IMR-90 (cell line): ENCODE data around the gene CDH13. TPM values are rescaled to one million over a fixed set of nuclear protein-coding genes. Genes with fewer than 3 reads are reported as not detected.

Experiments used
- ATAC-seq: fragments of 200-7000 bp; cut with Tn5 transposase; 2 replicates; pipeline ENCODE4 v1.9.1; 2020; ENCODE audit warnings: low read depth, mild to moderate bottlenecking, moderate library complexity
- BruUV-seq: library from RNA; stranded (reverse); fragments of 400-500 nt; replicated peaks from 2 replicates; lab custom pipeline; 2021; lab: Mats Ljungman, UMichigan
- CTCF ChIA-PET: fragments of 300-600 bp; formaldehyde crosslinking; extraction: SDS; loops from one replicate; lab custom pipeline; 2021; ENCODE audit warnings: antibody characterized with exemption; lab: Yijun Ruan, JAX
- POLR2A ChIA-PET: fragments of 300-600 bp; sonication (Branson Sonifier 250); formaldehyde crosslinking; loops from one replicate; lab custom pipeline; 2022; ENCODE audit warnings: antibody characterized with exemption; ENCODE audit not compliant: unreplicated experiment; lab: Charles Lee
- DNase-seq: peaks from one replicate; pipeline ENCODE4 v3.0.0; 2013
- H2AFZ ChIP-seq: replicated peaks from 2 replicates; pipeline ENCODE3; 2013; ENCODE audit warnings: low read length, mild to moderate bottlenecking; ENCODE audit not compliant: poor library complexity
- H2AK5ac ChIP-seq: 2 replicates; pipeline ENCODE4 v1.6.1; 2013; ENCODE audit warnings: low read depth, low read length, inconsistent platforms
- H2AK9ac ChIP-seq: replicated peaks from 2 replicates; pipeline ENCODE3; 2013; ENCODE audit warnings: mild to moderate bottlenecking, low read depth, low read length, moderate library complexity; ENCODE audit not compliant: poor library complexity
- H2BK120ac ChIP-seq: 2 replicates; pipeline ENCODE4 v1.6.1; 2013; ENCODE audit warnings: low read depth, low read length, inconsistent platforms
- H2BK15ac ChIP-seq: 3 replicates; pipeline ENCODE4 v1.6.1; 2013; ENCODE audit warnings: low read depth, low read length, inconsistent platforms
- H2BK20ac ChIP-seq: 2 replicates; pipeline ENCODE4 v1.6.1; 2013; ENCODE audit warnings: low read depth, mild to moderate bottlenecking, inconsistent platforms, low read length, moderate library complexity
- H2BK5ac ChIP-seq: 2 replicates; pipeline ENCODE4 v1.6.1; 2013; ENCODE audit warnings: mild to moderate bottlenecking, low read depth, low read length, inconsistent platforms; ENCODE audit not compliant: poor library complexity, severe bottlenecking
- H3K14ac ChIP-seq: replicated peaks from 2 replicates; pipeline ENCODE4 v1.6.1; 2013; ENCODE audit warnings: low read depth, low read length, inconsistent platforms
- H3K18ac ChIP-seq: 2 replicates; pipeline ENCODE4 v1.6.1; 2013; ENCODE audit warnings: low read depth, low read length, control low read depth
- H3K23ac ChIP-seq: 2 replicates; pipeline ENCODE4 v1.6.1; 2013; ENCODE audit warnings: low read depth, low read length, inconsistent platforms
- H3K27ac ChIP-seq: 2 replicates; pipeline ENCODE4 v1.5.1; 2013; ENCODE audit warnings: mild to moderate bottlenecking, control low read depth, low read length; ENCODE audit not compliant: insufficient read depth
- H3K27me3 ChIP-seq: 2 replicates; pipeline ENCODE4 v1.6.1; 2013; ENCODE audit warnings: low read length; ENCODE audit not compliant: control insufficient read depth, insufficient read depth
- H3K36me3 ChIP-seq: 2 replicates; pipeline ENCODE4 v1.6.1; 2013; ENCODE audit warnings: low read length, mixed read lengths; ENCODE audit not compliant: control insufficient read depth, insufficient read depth
- H3K4ac ChIP-seq: 2 replicates; pipeline ENCODE4 v1.6.1; 2013; ENCODE audit warnings: low read depth, low read length, inconsistent platforms
- H3K4me1 ChIP-seq: 2 replicates; pipeline ENCODE4 v1.6.1; 2013; ENCODE audit warnings: low read length, mixed read lengths; ENCODE audit not compliant: control insufficient read depth, insufficient read depth
- H3K4me2 ChIP-seq: 2 replicates; pipeline ENCODE4 v1.6.1; 2013; ENCODE audit warnings: low read depth, mild to moderate bottlenecking, control low read depth, low read length, moderate library complexity
- H3K4me3 ChIP-seq: 2 replicates; pipeline ENCODE4 v1.5.1; 2013; ENCODE audit warnings: low read depth, mild to moderate bottlenecking, control low read depth, low read length, moderate library complexity; ENCODE audit not compliant: insufficient read depth
- H3K56ac ChIP-seq: 2 replicates; pipeline ENCODE4 v1.6.1; 2013; ENCODE audit warnings: low read length, inconsistent platforms; ENCODE audit not compliant: insufficient read depth; ENCODE audit errors: extremely low read depth
- H3K79me1 ChIP-seq, 2 experiments: 2 replicates each; pipeline ENCODE4 v1.6.1; 2013; ENCODE audit warnings: low read length in 2 of 2, inconsistent platforms in 1 of 2, low read depth in 1 of 2
- H3K9ac ChIP-seq: 2 replicates; pipeline ENCODE4 v1.6.1; 2013; ENCODE audit warnings: low read depth, low read length, control low read depth
- H3K9me1 ChIP-seq: 2 replicates; pipeline ENCODE4 v1.6.1; 2013; ENCODE audit warnings: low read length, inconsistent platforms; ENCODE audit not compliant: insufficient read depth
- H3K9me3 ChIP-seq: 2 replicates; pipeline ENCODE4 v1.6.1; 2013; ENCODE audit warnings: low read length; ENCODE audit not compliant: control insufficient read depth, insufficient read depth
- H4K20me1 ChIP-seq: 2 replicates; pipeline ENCODE4 v1.6.1; 2013; ENCODE audit warnings: low read length, inconsistent platforms; ENCODE audit not compliant: insufficient read depth
- H4K5ac ChIP-seq: 2 replicates; pipeline ENCODE4 v1.6.1; 2013; ENCODE audit warnings: mild to moderate bottlenecking, low read depth, low read length, control low read depth
- H4K8ac ChIP-seq, 2 experiments: 2 replicates each; pipeline ENCODE4 v1.6.1; 2013; ENCODE audit warnings: low read depth in 2 of 2, low read length in 2 of 2, control low read depth in 1 of 2, inconsistent platforms in 1 of 2
- H4K91ac ChIP-seq: 2 replicates; pipeline ENCODE4 v1.6.1; 2013; ENCODE audit warnings: low read depth, low read length, inconsistent platforms; ENCODE audit not compliant: insufficient read depth
- MAFK ChIP-seq: IDR thresholded peaks from 2 replicates; pipeline ENCODE4 v1.6.1; 2012; ENCODE audit warnings: low read depth, low read length, improper control_type of control experiment
- MXI1 ChIP-seq: IDR thresholded peaks from 2 replicates; pipeline ENCODE4 v1.6.1; 2012; ENCODE audit warnings: low read depth, mild to moderate bottlenecking, low read length, moderate library complexity, borderline replicate concordance
- RCOR1 ChIP-seq: IDR thresholded peaks from 2 replicates; pipeline ENCODE4 v1.6.1; 2012; ENCODE audit warnings: mild to moderate bottlenecking, low read length, improper control_type of control experiment; ENCODE audit not compliant: insufficient replicate concordance
- RFX5 ChIP-seq: IDR thresholded peaks from 2 replicates; pipeline ENCODE4 v1.8.0; 2012; ENCODE audit warnings: low read depth, mild to moderate bottlenecking, low read length, moderate library complexity
- WGBS, 2 experiments: methylation state at CpG; one replicate each; pipeline versions ENCODE4 v1.1.5 to v1.1.7; 2013; ENCODE audit warnings: missing lambda C conversion rate in 2 of 2; ENCODE audit not compliant: insufficient read length in 1 of 2; ENCODE audit errors: extremely low coverage in 2 of 2; 5-methylcytosine and 5-hydroxymethylcytosine counted together
- dilution Hi-C: fragments of 300-500 bp; cut with HindIII; formaldehyde crosslinking; loops from one replicate; pipeline ENCODE4 v1.14.3; 2018; ENCODE audit warnings: low sequenced_read_pairs; ENCODE audit not compliant: unreplicated experiment
- in situ Hi-C: fragments of 300-500 bp; cut with MboI; formaldehyde crosslinking; loops from 3 replicates; pipeline ENCODE4 v1.14.3; 2019; ENCODE audit warnings: low sequenced_read_pairs, inconsistent platforms, mixed read lengths
- intact Hi-C: fragments of 100-400 bp; cut with micrococcal nuclease; formaldehyde crosslinking; loops from 2 replicates; pipeline ENCODE4 v1.10.0; 2022
- polyA plus RNA-seq, 3 experiments: library from polyadenylated mRNA; depleted of rRNA; stranded (reverse); fragments of >200 nt; gene quantifications; 2 replicates each; pipeline ENCODE4 v1.2.3, GENCODE V29; 2012; ENCODE audit warnings: low replicate concordance in 1 of 3
- total RNA-seq: library from RNA; depleted of rRNA; stranded (reverse); fragments of >200 nt; gene quantifications from 2 replicates; pipeline ENCODE4 v1.2.3, GENCODE V29; 2012

The CDH13 gene
- total and polyA plus RNA-seq, 2 of the 4 experiments (the other 2 are of a cell fraction): 61.6 to 74.7 TPM

- POLR2A ChIA-PET: no interaction called here
- no peak overlapping the region for H3K4me3 ChIP-seq
- H3K27ac ChIP-seq: no peak overlapping the region
- H2AFZ ChIP-seq: no peak overlapping the region
- H3K4me1 ChIP-seq: peaks cover 4% of the 10 kb centered on the region
- dilution Hi-C loops (no loop called here), intact Hi-C loops (loop anchor here (10.0 kb wide), 1 partner anchor 359 kb away; no protein-coding TSS in a partner anchor), in situ Hi-C loops (no loop called here)
- H3K14ac ChIP-seq: no peak overlapping the region
- H2BK120ac ChIP-seq: no peak overlapping the region
- H3K9ac ChIP-seq: no peak overlapping the region
- H2BK20ac ChIP-seq: no peak overlapping the region
- no peak overlapping the region for H4K91ac ChIP-seq
- BruUV-seq: no TSS peak
- no peak overlapping the region for H2BK5ac ChIP-seq
- H3K9me3 ChIP-seq: no peaks in the 10 kb centered on the region
- no CpG with 5 or more reads among the region's 5 CpGs for WGBS, 2 experiments
- no peak overlapping the region for H3K56ac ChIP-seq
- no peak overlapping the region for H3K18ac ChIP-seq
- no peaks in the 10 kb centered on the region for H3K36me3 ChIP-seq
- no peak overlapping the region for H4K8ac ChIP-seq
- no peak for DNase-seq
- ATAC-seq: no peak
- no peak overlapping the region for H3K4me2 ChIP-seq
- no peak overlapping the region for H2AK9ac ChIP-seq
- no peak overlapping the region for H3K4ac ChIP-seq
- H3K27me3 ChIP-seq: no peaks in the 10 kb centered on the region
- CTCF ChIA-PET: no interaction called here
- H2AK5ac ChIP-seq: no peak overlapping the region
- peaks cover 13 to 27% of the 10 kb centered on the region in 2 experiments; a peak in 3 of 4 replicates for H3K79me1 ChIP-seq
- TF ChIP-seq MAFK: peak; percentile 99
- TF ChIP-seq RCOR1: no peak
- TF ChIP-seq MXI1: no peak
- TF ChIP-seq RFX5: no peak
- no peak overlapping the region for H4K5ac ChIP-seq
- no peaks in the 10 kb centered on the region for H4K20me1 ChIP-seq
- H3K23ac ChIP-seq: no peak overlapping the region
- H2BK15ac ChIP-seq: no peak overlapping the region
- H3K9me1 ChIP-seq: peaks cover 9% of the 10 kb centered on the region
Observed at GRCh38 chr16:82993415-82993814, 366.6 kb downstream of the CDH13 start.
